HEK293 (cell line): ENCODE measurements around the gene ADAMTS2.

ENCODE experiments used
- CTCF ChIA-PET: fragments of 350-600 bp; formaldehyde crosslinking; extraction: SDS; loops from one replicate; lab custom pipeline; 2021; ENCODE audit warnings: antibody characterized with exemption; lab: Yijun Ruan, JAX
- POLR2A ChIA-PET: fragments of 300-600 bp; formaldehyde crosslinking; extraction: SDS; loops from one replicate; lab custom pipeline; 2020; ENCODE audit warnings: antibody characterized with exemption, inconsistent platforms; lab: Yijun Ruan, JAX
- H3K27ac ChIP-seq: fragments of 200-500 bp; sonication (Bioruptor generic); 2 replicates; pipeline ENCODE4 v1.5.1; 2014; ENCODE audit warnings: low read depth, low read length, control low read depth, inconsistent platforms; ENCODE audit errors: extremely low read depth
- H3K36me3 ChIP-seq, 2 experiments: fragments of 200-500 bp in 1 of 2; sonication (Bioruptor generic) in 1 of 2; 1 replicate in 1 of 2; 2 replicates in 1 of 2; pipeline ENCODE4 v1.5.1; 2014 to 2017; ENCODE audit warnings: inconsistent platforms in 2 of 2, low read length in 2 of 2; ENCODE audit not compliant: control insufficient read depth in 2 of 2, insufficient read depth in 1 of 2
- H3K4me1 ChIP-seq: fragments of 200-500 bp; sonication (Bioruptor generic); 2 replicates; pipeline ENCODE4 v1.5.1; 2014; ENCODE audit warnings: mild to moderate bottlenecking, low read length, inconsistent platforms; ENCODE audit not compliant: control insufficient read depth, insufficient read depth
- H3K4me3 ChIP-seq: 2 replicates; pipeline ENCODE4 v1.5.1; 2011; ENCODE audit warnings: low read depth, mild to moderate bottlenecking, control low read depth, low read length, moderate library complexity
- H3K9me3 ChIP-seq: fragments of 200-500 bp; sonication (Bioruptor generic); 2 replicates; pipeline ENCODE4 v1.5.1; 2014; ENCODE audit warnings: low read depth, low read length, inconsistent platforms; ENCODE audit not compliant: control insufficient read depth, insufficient read depth
- BCL11B ChIP-seq: fragments of 450-650 bp; formaldehyde crosslinking; IDR thresholded peaks from 2 replicates; pipeline ENCODE4 v1.5.1; 2016; ENCODE audit warnings: low read depth, missing biosample characterization, missing genetic modification characterization
- EGR2 ChIP-seq: fragments of 450-650 bp; formaldehyde crosslinking; IDR thresholded peaks from 2 replicates; pipeline ENCODE4 v1.5.1; 2016; ENCODE audit warnings: low read depth, missing biosample characterization, missing genetic modification characterization
- HOXA7 ChIP-seq: sonication (generic); formaldehyde crosslinking; IDR thresholded peaks from 2 replicates; pipeline ENCODE4 v1.8.1; 2022; ENCODE audit warnings: missing genetic modification reagents, borderline replicate concordance
- KLF17 ChIP-seq: fragments of 450-650 bp; formaldehyde crosslinking; IDR thresholded peaks from 2 replicates; pipeline ENCODE4 v1.5.1; 2016; ENCODE audit warnings: missing biosample characterization, missing genetic modification characterization
- REST ChIP-seq: fragments of 450-650 bp; formaldehyde crosslinking; IDR thresholded peaks from 2 replicates; pipeline ENCODE4 v1.5.1; 2016; ENCODE audit warnings: missing biosample characterization, missing genetic modification characterization
- SP7 ChIP-seq: fragments of 450-650 bp; formaldehyde crosslinking; IDR thresholded peaks from 2 replicates; pipeline ENCODE4 v1.5.1; 2016; ENCODE audit warnings: missing biosample characterization, missing genetic modification characterization
- YY2 ChIP-seq: fragments of 450-650 bp; formaldehyde crosslinking; IDR thresholded peaks from 2 replicates; pipeline ENCODE4 v1.5.1; 2016; ENCODE audit warnings: missing biosample characterization, missing genetic modification characterization
- ZBTB26 ChIP-seq: fragments of 450-650 bp; formaldehyde crosslinking; optimal IDR thresholded peaks from 2 replicates; pipeline ENCODE3; 2016; ENCODE audit warnings: missing biosample characterization, mild to moderate bottlenecking, missing genetic modification characterization
- ZBTB8A ChIP-seq: fragments of 450-650 bp; formaldehyde crosslinking; IDR thresholded peaks from 2 replicates; pipeline ENCODE4 v1.5.1; 2016; ENCODE audit warnings: missing biosample characterization, missing genetic modification characterization
- ZNF16 ChIP-seq: fragments of 450-650 bp; formaldehyde crosslinking; IDR thresholded peaks from 2 replicates; pipeline ENCODE4 v1.5.1; 2016; ENCODE audit warnings: low read depth, missing biosample characterization, missing genetic modification characterization
- ZNF214 ChIP-seq: fragments of 450-650 bp; formaldehyde crosslinking; IDR thresholded peaks from 2 replicates; pipeline ENCODE4 v1.5.1; 2017; ENCODE audit warnings: missing biosample characterization, mild to moderate bottlenecking, missing genetic modification characterization, borderline replicate concordance
- ZNF302 ChIP-seq: fragments of 450-650 bp; formaldehyde crosslinking; IDR thresholded peaks from 2 replicates; pipeline ENCODE4 v1.5.1; 2016; ENCODE audit warnings: missing biosample characterization, missing genetic modification characterization, low read depth
- ZNF518A ChIP-seq: fragments of 450-650 bp; formaldehyde crosslinking; conservative IDR thresholded peaks from 2 replicates; pipeline ENCODE4 v1.5.1; 2016; ENCODE audit warnings: low read depth, missing biosample characterization, missing genetic modification characterization
- ZNF596 ChIP-seq: fragments of 450-650 bp; IDR thresholded peaks from 2 replicates; pipeline ENCODE4 v1.5.0; 2018; ENCODE audit warnings: missing biosample characterization, mild to moderate bottlenecking, missing genetic modification characterization, moderate library complexity
- ZNF624 ChIP-seq: fragments of 450-650 bp; formaldehyde crosslinking; IDR thresholded peaks from 2 replicates; pipeline ENCODE4 v1.5.1; 2017; ENCODE audit warnings: missing biosample characterization, missing genetic modification characterization
- ZSCAN23 ChIP-seq: fragments of 450-650 bp; formaldehyde crosslinking; IDR thresholded peaks from 2 replicates; pipeline ENCODE4 v1.5.1; 2016; ENCODE audit warnings: missing biosample characterization, missing genetic modification characterization
- ZXDB ChIP-seq: fragments of 450-650 bp; formaldehyde crosslinking; IDR thresholded peaks from 2 replicates; pipeline ENCODE4 v1.5.1; 2016; ENCODE audit warnings: missing biosample characterization, missing genetic modification characterization

Gene ADAMTS2

GRCh38 chr5:179308563-179309382 lies 36.5 kb downstream of the ADAMTS2 start:
- TF ChIP-seq BCL11B (tag by site-specific recombination) (no peak), ZNF302 (tag by site-specific recombination) (no peak), ZNF624 (tag by site-specific recombination) (no peak), ZNF518A (tag by site-specific recombination) (no peak), REST (tag by site-specific recombination) (no peak), HOXA7 (no peak), YY2 (tag by site-specific recombination) (no peak), ZXDB (no peak), ZNF16 (tag by site-specific recombination) (no peak), ZSCAN23 (tag by site-specific recombination) (no peak), EGR2 (tag by site-specific recombination) (no peak), SP7 (tag by site-specific recombination) (no peak), ZNF596 (no peak), ZBTB26 (tag by site-specific recombination) (no peak), KLF17 (tag by site-specific recombination) (no peak), ZBTB8A (tag by site-specific recombination) (no peak), ZNF214 (tag by site-specific recombination) (no peak)
- TF ChIP-seq, all 188 proteins: peak for 0
- CTCF ChIA-PET, result no interaction called here
- Histone ChIP-seq H3K9me3 (no peaks in the 10 kb centered on the region), H3K36me3 (no peaks in the 10 kb centered on the region), H3K4me3 (no peak overlapping the region), H3K27ac (no peak overlapping the region), H3K4me1 (no peaks in the 10 kb centered on the region)
- POLR2A ChIA-PET, result no interaction called here
